Keratinocyte (primary cell): ENCODE data around the gene CHEK2.

ENCODE experiments used
- CTCF ChIP-seq, 3 experiments: IDR thresholded peaks in 1 of 3; conservative IDR thresholded peaks in 1 of 3; optimal IDR thresholded peaks in 1 of 3; 2 replicates in 2 of 3; 3 replicates in 1 of 3; pipeline versions ENCODE3 to v1.5.1; 2011; ENCODE audit warnings: low read length in 3 of 3, mild to moderate bottlenecking in 3 of 3, moderate library complexity in 2 of 3, control low read depth in 1 of 3, inconsistent platforms in 1 of 3; ENCODE audit not compliant: insufficient read depth in 2 of 3; ENCODE audit errors: extremely low read depth in 1 of 3
- EZH2 ChIP-seq: IDR thresholded peaks from one replicate; pipeline ENCODE4 v1.6.1; 2012; ENCODE audit warnings: inconsistent platforms, mild to moderate bottlenecking, low read length, moderate library complexity

GRCh38 chr22:28750471-28750881 lies 8.9 kb upstream of the CHEK2 start:
- TF ChIP-seq CTCF (optimal IDR thresholded peaks at IDR 0.05 in 1 of 3, IDR thresholded peaks at IDR 0.05 in 1 of 3, conservative IDR thresholded peaks at IDR 0.05 in 1 of 3; ENCODE audit: extremely low read depth in 1 of 3, insufficient read depth in 2 of 3, low read length in 3 of 3) (no peak), EZH2 (no peak)
